Coronary artery (tissue), 2 donors: Measurements from ENCODE around the gene LMTK3.

Experiments used
- DNase-seq: peaks from one replicate; pipeline ENCODE4 v3.0.0-alpha.2; 2017; ENCODE audit warnings: low spot score
- H3K27ac ChIP-seq, 2 donors: fragments of 200-600 bp; sonication (generic); one replicate each; pipeline ENCODE4 v1.5.1; 2016 to 2019
- H3K4me3 ChIP-seq: fragments of 200-600 bp; sonication (generic); 2 replicates; pipeline ENCODE4 v1.5.1; 2016; ENCODE audit warnings: mild to moderate bottlenecking, moderate library complexity
- CTCF ChIP-seq: fragments of 200-600 bp; sonication (generic); IDR thresholded peaks from one replicate; pipeline ENCODE4 v1.5.1; 2019; ENCODE audit warnings: antibody characterized with exemption

The LMTK3 gene

GRCh38 chr19:48478339-48479256, 33.0 kb downstream of the LMTK3 start:
- no peak for TF ChIP-seq CTCF
- H3K4me3 ChIP-seq, result no peak overlapping the region
- H3K27ac ChIP-seq, result no peak overlapping the region
- no peak for DNase-seq

- no peak for DNase-seq
- TF ChIP-seq CTCF, result no peak
- Histone ChIP-seq H3K27ac (no peak overlapping the region), H3K4me3 (no peak overlapping the region)
Measured at GRCh38 chr19:48477698-48478338, 33.8 kb downstream of the LMTK3 start.

- no peak for TF ChIP-seq CTCF
- no peak overlapping the region for H3K4me3 ChIP-seq
- H3K27ac ChIP-seq, result no peak overlapping the region
- no peak for DNase-seq
Measured at GRCh38 chr19:48477067-48477685, 34.5 kb downstream of the LMTK3 start.

- TF ChIP-seq CTCF, result no peak
- Histone ChIP-seq H3K27ac (no peak overlapping the region), H3K4me3 (no peak overlapping the region)
- no peak for DNase-seq
Measured at GRCh38 chr19:48476176-48476575, 35.5 kb downstream of the LMTK3 start.

- no peak for TF ChIP-seq CTCF
- no peak overlapping the region for H3K4me3 ChIP-seq
- no peak overlapping the region for H3K27ac ChIP-seq
- no peak for DNase-seq
Measured at GRCh38 chr19:48475369-48476068, 36.1 kb downstream of the LMTK3 start.

- H3K4me3 ChIP-seq, result no peak overlapping the region
- no peak for DNase-seq
- TF ChIP-seq CTCF, result no peak
- no peak overlapping the region for H3K27ac ChIP-seq
Measured at GRCh38 chr19:48474084-48474592, 37.5 kb downstream of the LMTK3 start.
